K562 (cell line): Measurements from ENCODE around the gene FRMPD2. TPM values are rescaled to one million over a fixed set of nuclear protein-coding genes. Genes with fewer than 3 reads are reported as not detected.

Source experiments
- ELF1 ChIP-seq: fragments of 200-800 bp; sonication (Bioruptor generic); IDR thresholded peaks from 2 replicates; pipeline ENCODE4 v1.6.1; 2016; ENCODE audit warnings: missing genetic modification characterization, missing compliant biosample characterization
- GABPA ChIP-seq: fragments of 200-800 bp; sonication (Bioruptor generic); conservative IDR thresholded peaks from 2 replicates; pipeline ENCODE4 v1.6.1; 2016; ENCODE audit warnings: low read depth, missing genetic modification characterization, missing compliant biosample characterization
- GATAD2A ChIP-seq: fragments of 450-650 bp; IDR thresholded peaks from 2 replicates; pipeline ENCODE4 v1.6.1; 2017
- GTF2F1 ChIP-seq: IDR thresholded peaks from 2 replicates; pipeline ENCODE4 v1.6.1; 2011; ENCODE audit warnings: low read depth, low read length, improper control_type of control experiment
- L3MBTL2 ChIP-seq: fragments of 450-650 bp; IDR thresholded peaks from 2 replicates; pipeline ENCODE4 v1.6.1; 2016; ENCODE audit warnings: mild to moderate bottlenecking, moderate library complexity
- MIER1 ChIP-seq: fragments of 450-650 bp; IDR thresholded peaks from 2 replicates; pipeline ENCODE4 v1.6.1; 2016; ENCODE audit warnings: antibody characterized with exemption, mild to moderate bottlenecking, low read depth
- MNT ChIP-seq, 2 experiments: fragments of 450-650 bp; conservative IDR thresholded peaks; 2 replicates each; pipeline ENCODE4 v1.6.1; 2017; ENCODE audit warnings: mild to moderate bottlenecking in 2 of 2, moderate library complexity in 2 of 2
- MTA3 ChIP-seq: fragments of 450-650 bp; formaldehyde crosslinking; IDR thresholded peaks from 2 replicates; pipeline ENCODE4 v1.6.1; 2017; ENCODE audit warnings: mild to moderate bottlenecking, borderline replicate concordance
- MYC ChIP-seq, 2 experiments: fragments of 250-450 bp in 1 of 2; sonication (Bioruptor Pico) in 1 of 2; IDR thresholded peaks; 2 replicates each; pipeline versions ENCODE4 v1.5.1 to v1.6.1; 2012 to 2021; ENCODE audit warnings: low read depth in 2 of 2, borderline replicate concordance in 1 of 2, improper control_type of control experiment in 1 of 2, low read length in 1 of 2, mild to moderate bottlenecking in 1 of 2, moderate library complexity in 1 of 2
- NR1H2 ChIP-seq: sonication (generic); formaldehyde crosslinking; IDR thresholded peaks from 2 replicates; pipeline ENCODE4 v1.4.0; 2020; ENCODE audit warnings: mild to moderate bottlenecking, missing genetic modification reagents
- PBX2 ChIP-seq, 2 experiments: IDR thresholded peaks in 1 of 2; conservative IDR thresholded peaks in 1 of 2; 2 replicates each; pipeline ENCODE4 v1.6.1; 2016; ENCODE audit warnings: low read depth in 2 of 2, mild to moderate bottlenecking in 1 of 2, missing compliant biosample characterization in 1 of 2, missing genetic modification characterization in 1 of 2, moderate library complexity in 1 of 2
- RBBP5 ChIP-seq: fragments of 200-600 bp; sonication (generic); IDR thresholded peaks from 2 replicates; pipeline ENCODE4 v1.6.1; 2012; ENCODE audit warnings: borderline replicate concordance, mild to moderate bottlenecking, low read length, control low read depth, inconsistent platforms; ENCODE audit not compliant: insufficient read depth, poor library complexity, severe bottlenecking
- RFX1 ChIP-seq: fragments of 450-650 bp; IDR thresholded peaks from 2 replicates; pipeline ENCODE4 v1.6.1; 2016; ENCODE audit warnings: mild to moderate bottlenecking, moderate library complexity
- SNAPC5 ChIP-seq: fragments of 250-450 bp; sonication (Bioruptor Pico); IDR thresholded peaks from 2 replicates; pipeline ENCODE4 v1.8.0; 2021; ENCODE audit warnings: moderate library complexity, mild to moderate bottlenecking, inconsistent platforms
- STAG1 ChIP-seq: sonication (generic); formaldehyde crosslinking; IDR thresholded peaks from 2 replicates; pipeline ENCODE4 v1.5.0; 2020; ENCODE audit warnings: missing genetic modification reagents, borderline replicate concordance
- STAT5A ChIP-seq: IDR thresholded peaks from 2 replicates; pipeline ENCODE4 v1.6.1; 2012; ENCODE audit warnings: low read length, inconsistent platforms, borderline replicate concordance
- ZNF224 ChIP-seq: sonication (generic); formaldehyde crosslinking; IDR thresholded peaks from 2 replicates; pipeline ENCODE4 v1.8.0; 2022; ENCODE audit warnings: mild to moderate bottlenecking, missing genetic modification reagents
- ZNF280B ChIP-seq: fragments of 250-450 bp; sonication (Bioruptor Pico); IDR thresholded peaks from 2 replicates; pipeline ENCODE4 v1.5.1; 2021; ENCODE audit warnings: mild to moderate bottlenecking
- ZNF316 ChIP-seq: fragments of 450-650 bp; IDR thresholded peaks from 2 replicates; pipeline ENCODE4 v1.6.1; 2016
- ZNF395 ChIP-seq: fragments of 200-800 bp; sonication (Bioruptor generic); IDR thresholded peaks from 2 replicates; pipeline ENCODE4 v1.6.1; 2017; ENCODE audit warnings: missing genetic modification characterization, missing compliant biosample characterization
- polyA plus RNA-seq, 8 experiments: library from polyadenylated mRNA; depleted of rRNA in 4 of 8; stranded (reverse) in 5 of 8; unstranded in 3 of 8; fragments of >200 nt; fragmentation: Nextera tagmentation in 2 of 8; fragmentation: Illumina TruSeq in 1 of 8; extraction: Ambion mirVana in 2 of 8; extraction: Trizol in 1 of 8; gene quantifications; 2 replicates each; pipeline versions ENCODE4 v1.2.1 to v1.2.3, GENCODE V29; 2011 to 2014; ENCODE audit warnings: inconsistent platforms in 1 of 8, missing spikeins in 1 of 8
- total RNA-seq, 7 experiments: library from RNA; depleted of rRNA in 6 of 7; stranded (reverse); fragments of >200 nt in 6 of 7; fragmentation: Illumina TruSeq in 2 of 7; extraction: Trizol in 2 of 7; gene quantifications; 2 replicates each; pipeline versions ENCODE4 v1.2.1 to v1.2.3, GENCODE V29; 2011 to 2021; ENCODE audit warnings: low replicate concordance in 1 of 7

Gene FRMPD2
- total and polyA plus RNA-seq, 9 of the 15 experiments (the other 6 are each of a cell fraction or from before 2014, with no cell fraction given): 0.12 to 0.95 (median 0.33) TPM

GRCh38 chr10:48199580-48200377 lies 74.7 kb downstream of the FRMPD2 start (continued):
- TF ChIP-seq GTF2F1: no peak
- no peak for TF ChIP-seq ZNF395
- TF ChIP-seq ZNF224 (CRISPR knock-in tag): no peak
- TF ChIP-seq RFX1: no peak
- peak; percentile 37; the same call in 1 of the 2 replicates for TF ChIP-seq ELF1 (tag)
- no peak for TF ChIP-seq STAG1 (CRISPR knock-in tag)
- no peak for TF ChIP-seq ZNF280B (CRISPR knock-in tag)
- TF ChIP-seq RBBP5: no peak
- no peak for TF ChIP-seq SNAPC5 (CRISPR knock-in tag)
- TF ChIP-seq STAT5A: no peak
- no peak for TF ChIP-seq ZNF316
- no peak for TF ChIP-seq GATAD2A
- peak; percentile 82 for TF ChIP-seq GABPA (tag)
- 0 out of 2 replicates have a peak, but pooled peaks have one; percentile 20 for TF ChIP-seq MYC (IDR thresholded peaks at IDR 0.05; ENCODE audit: low read depth, low read length)
- TF ChIP-seq MYC (CRISPR knock-in tag; IDR thresholded peaks at IDR 0.05; ENCODE audit: borderline replicate concordance, low read depth): no peak
- no peak for TF ChIP-seq MTA3
- no peak for TF ChIP-seq MNT (conservative IDR thresholded peaks at IDR 0.05)
- no peak for TF ChIP-seq PBX2 (CRISPR knock-in tag; IDR thresholded peaks at IDR 0.05; ENCODE audit: low read depth)
- TF ChIP-seq PBX2 (tag; conservative IDR thresholded peaks at IDR 0.05; ENCODE audit: low read depth): no peak
- TF ChIP-seq L3MBTL2: peak; percentile 56
- no peak for TF ChIP-seq MIER1
- TF ChIP-seq NR1H2 (CRISPR knock-in tag): no peak
